NB4 (cell line): Measurements from ENCODE around the gene RAB42.

ENCODE experiments used
- POLR2A ChIP-seq: IDR thresholded peaks from 2 replicates; pipeline ENCODE4 v1.6.1; 2011; ENCODE audit warnings: mild to moderate bottlenecking; ENCODE audit not compliant: insufficient read length; ENCODE audit errors: extremely low read depth
- TF ChIP-seq, protein P1 (sequence below): IDR thresholded peaks from one replicate; pipeline ENCODE4 v1.5.1; 2012; ENCODE audit warnings: low read depth, low read length

DNA sequence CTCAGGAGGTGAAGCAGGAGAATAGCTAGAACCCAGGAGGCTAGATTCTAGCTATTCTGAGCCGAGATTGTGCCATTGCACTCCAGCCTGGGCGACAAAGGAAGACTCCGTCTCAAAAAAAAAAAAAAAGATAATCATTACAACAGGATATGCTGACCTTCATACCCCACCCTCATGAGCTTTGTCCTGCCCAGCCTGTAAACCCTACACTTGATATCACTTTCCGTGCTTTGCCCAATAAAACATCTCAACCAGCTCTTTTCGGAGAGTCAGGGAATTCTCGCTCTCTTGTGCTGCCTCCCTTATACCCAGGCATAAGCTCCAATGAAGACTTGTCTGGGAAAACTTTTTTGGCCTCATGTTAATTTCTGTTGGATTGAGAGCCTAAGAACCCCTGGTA, 40.7 kb upstream of the RAB42 start:
- TF ChIP-seq, protein P1, sequence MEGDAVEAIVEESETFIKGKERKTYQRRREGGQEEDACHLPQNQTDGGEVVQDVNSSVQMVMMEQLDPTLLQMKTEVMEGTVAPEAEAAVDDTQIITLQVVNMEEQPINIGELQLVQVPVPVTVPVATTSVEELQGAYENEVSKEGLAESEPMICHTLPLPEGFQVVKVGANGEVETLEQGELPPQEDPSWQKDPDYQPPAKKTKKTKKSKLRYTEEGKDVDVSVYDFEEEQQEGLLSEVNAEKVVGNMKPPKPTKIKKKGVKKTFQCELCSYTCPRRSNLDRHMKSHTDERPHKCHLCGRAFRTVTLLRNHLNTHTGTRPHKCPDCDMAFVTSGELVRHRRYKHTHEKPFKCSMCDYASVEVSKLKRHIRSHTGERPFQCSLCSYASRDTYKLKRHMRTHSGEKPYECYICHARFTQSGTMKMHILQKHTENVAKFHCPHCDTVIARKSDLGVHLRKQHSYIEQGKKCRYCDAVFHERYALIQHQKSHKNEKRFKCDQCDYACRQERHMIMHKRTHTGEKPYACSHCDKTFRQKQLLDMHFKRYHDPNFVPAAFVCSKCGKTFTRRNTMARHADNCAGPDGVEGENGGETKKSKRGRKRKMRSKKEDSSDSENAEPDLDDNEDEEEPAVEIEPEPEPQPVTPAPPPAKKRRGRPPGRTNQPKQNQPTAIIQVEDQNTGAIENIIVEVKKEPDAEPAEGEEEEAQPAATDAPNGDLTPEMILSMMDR, result no peak
- TF ChIP-seq POLR2A, result no peak
